HG03469 (cell line): ENCODE measurements around the gene LARGE1.

Experiments used
- ATAC-seq: cut with Tn5 transposase; IDR thresholded peaks from one replicate; pipeline ENCODE4 v1.9.1; 2021; ENCODE audit warnings: mild to moderate bottlenecking, moderate library complexity, moderate number of reproducible peaks; ENCODE audit not compliant: unreplicated experiment

LARGE1 gene

DNA sequence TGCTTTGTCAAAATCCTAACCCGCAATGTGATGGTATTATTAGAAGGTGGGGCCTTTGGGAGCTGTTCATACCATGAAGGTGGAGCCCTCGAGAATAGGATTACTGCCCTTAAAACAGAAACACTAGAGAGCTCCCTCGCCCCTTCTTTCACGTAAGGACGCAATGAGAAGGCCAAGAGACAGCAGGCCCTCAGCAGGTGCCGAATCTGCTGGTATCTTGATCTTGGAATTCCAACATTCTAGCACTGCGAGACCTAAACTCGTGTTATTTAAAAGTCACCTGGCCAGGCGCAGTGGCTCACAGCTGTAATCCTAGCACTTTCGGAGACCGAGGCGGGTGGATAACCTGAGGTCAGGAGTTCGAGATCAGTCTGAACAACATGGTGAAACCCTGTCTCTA, 33.1 kb downstream of the LARGE1 start:
- no peak for ATAC-seq

- ATAC-seq: no peak
Measured at GRCh38 chr22:33886696-33887095, 33.6 kb downstream of the LARGE1 start.

GRCh38 chr22:33884829-33885228, 35.4 kb downstream of the LARGE1 start:
- no peak for ATAC-seq

- no peak for ATAC-seq
Measured at GRCh38 chr22:33883961-33884808, 36.1 kb downstream of the LARGE1 start.

DNA sequence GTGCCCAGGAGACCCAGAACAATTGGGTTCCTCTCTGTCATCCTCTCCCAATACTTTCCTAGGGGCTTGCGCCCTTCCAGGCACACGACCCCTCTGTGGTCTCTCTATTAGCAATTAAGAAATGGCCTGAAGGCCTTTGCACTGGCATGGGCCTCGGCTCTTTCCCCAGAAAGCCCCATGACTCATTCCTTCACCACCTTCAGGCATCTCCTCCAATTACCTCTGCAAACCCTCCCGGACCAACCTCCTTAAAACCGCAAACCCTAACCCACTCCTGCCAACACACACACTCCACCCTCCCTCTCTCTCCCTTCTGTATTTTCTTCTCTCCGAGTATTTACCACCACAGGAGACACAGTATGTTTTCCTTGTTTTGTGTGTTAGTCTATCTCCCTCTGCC, 36.7 kb downstream of the LARGE1 start:
- no peak for ATAC-seq

- no peak for ATAC-seq
Measured at GRCh38 chr22:33882991-33883390, 37.3 kb downstream of the LARGE1 start.

DNA sequence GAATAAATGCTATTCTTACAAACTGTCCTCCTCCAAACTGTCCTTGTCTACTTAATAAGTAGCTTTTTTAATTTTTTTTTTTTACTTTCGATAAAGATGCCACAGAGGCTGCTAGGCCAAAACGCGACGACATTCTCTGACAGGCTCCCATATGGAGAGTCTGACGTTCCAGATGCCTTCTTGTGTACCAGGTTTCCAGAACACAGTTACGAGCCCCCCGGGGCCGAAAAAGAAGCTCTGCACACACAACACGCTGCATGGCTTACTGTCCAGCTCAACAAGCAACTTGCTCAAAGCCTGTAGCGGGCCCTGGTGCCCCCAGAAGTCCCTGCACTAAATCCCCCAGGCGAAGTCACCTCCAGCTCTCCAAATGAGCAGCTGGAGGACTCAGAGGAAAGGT, 39.3 kb downstream of the LARGE1 start:
- no peak for ATAC-seq

GRCh38 chr22:33879796-33880195, 40.5 kb downstream of the LARGE1 start:
- ATAC-seq: no peak

- no peak for ATAC-seq
Measured at GRCh38 chr22:33875316-33875715, 45.0 kb downstream of the LARGE1 start.

- no peak for ATAC-seq
Measured at GRCh38 chr22:33874206-33874605, 46.1 kb downstream of the LARGE1 start.

- ATAC-seq: no peak
Measured at GRCh38 chr22:33873666-33874065, 46.6 kb downstream of the LARGE1 start.

- no peak for ATAC-seq
Measured at GRCh38 chr22:33873186-33873585, 47.1 kb downstream of the LARGE1 start.

GRCh38 chr22:33871935-33872334, 48.3 kb downstream of the LARGE1 start:
- ATAC-seq: no peak

- ATAC-seq: no peak
Measured at GRCh38 chr22:33869946-33870345, 50.3 kb downstream of the LARGE1 start.

GRCh38 chr22:33867971-33868370, 52.3 kb downstream of the LARGE1 start:
- ATAC-seq: no peak

DNA sequence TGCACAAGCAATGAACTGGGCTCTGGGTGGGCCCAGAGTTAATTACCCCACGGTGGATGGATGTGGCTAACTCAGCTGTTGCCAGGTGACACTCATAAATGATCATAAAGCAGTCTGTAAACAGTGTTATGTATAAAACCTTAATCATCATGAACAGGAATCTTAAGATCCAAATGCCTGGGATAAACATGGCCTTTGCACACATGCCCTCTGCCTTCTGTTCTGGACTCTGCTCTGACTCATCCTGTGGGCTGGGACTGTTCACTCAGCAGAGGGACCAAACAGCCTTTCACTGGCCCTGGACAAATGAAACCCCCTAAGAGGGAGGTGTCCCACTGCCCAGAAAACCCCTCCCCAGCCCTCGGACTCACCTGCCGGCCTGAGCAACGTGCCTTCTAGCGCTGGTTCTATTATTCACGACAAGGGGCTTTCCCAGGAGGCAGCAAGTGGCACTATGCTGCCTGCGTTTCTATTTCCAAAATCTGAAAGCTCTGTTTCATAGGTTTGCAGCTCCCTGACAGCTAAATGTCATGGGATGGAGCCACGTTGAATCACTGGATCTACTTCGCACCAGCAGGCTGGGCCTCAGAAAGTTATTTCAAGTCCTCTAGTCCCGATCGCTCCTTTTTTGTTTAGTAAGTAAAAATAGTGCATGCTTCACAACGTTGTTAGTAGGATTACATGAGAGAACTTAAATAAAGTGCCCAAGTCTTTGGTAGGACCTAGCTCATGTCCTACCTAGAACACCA, 53.0 kb downstream of the LARGE1 start:
- ATAC-seq: no peak

- ATAC-seq: no peak
Measured at GRCh38 chr22:33866511-33866910, 53.8 kb downstream of the LARGE1 start.

DNA sequence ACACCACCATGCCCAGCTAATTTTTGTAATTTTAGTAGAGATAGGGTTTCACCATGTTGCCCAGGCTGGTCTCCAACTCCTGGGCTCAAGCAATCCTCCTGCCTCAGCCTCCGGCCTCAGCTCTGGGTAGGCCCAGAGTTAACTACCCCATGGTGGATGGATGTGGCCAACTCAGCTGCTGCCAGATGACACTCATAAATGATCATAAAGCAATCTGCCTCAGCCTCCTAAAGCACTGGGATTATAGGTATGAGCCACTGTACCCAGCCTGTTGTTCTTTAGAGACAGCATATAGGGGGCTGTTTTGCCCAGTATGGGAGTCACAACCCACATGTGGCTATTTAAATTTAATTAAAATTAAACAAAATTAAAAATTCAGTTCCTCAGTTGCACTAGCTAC, 54.3 kb downstream of the LARGE1 start:
- ATAC-seq: no peak

GRCh38 chr22:33865248-33865647, 55.0 kb downstream of the LARGE1 start:
- ATAC-seq: no peak

DNA sequence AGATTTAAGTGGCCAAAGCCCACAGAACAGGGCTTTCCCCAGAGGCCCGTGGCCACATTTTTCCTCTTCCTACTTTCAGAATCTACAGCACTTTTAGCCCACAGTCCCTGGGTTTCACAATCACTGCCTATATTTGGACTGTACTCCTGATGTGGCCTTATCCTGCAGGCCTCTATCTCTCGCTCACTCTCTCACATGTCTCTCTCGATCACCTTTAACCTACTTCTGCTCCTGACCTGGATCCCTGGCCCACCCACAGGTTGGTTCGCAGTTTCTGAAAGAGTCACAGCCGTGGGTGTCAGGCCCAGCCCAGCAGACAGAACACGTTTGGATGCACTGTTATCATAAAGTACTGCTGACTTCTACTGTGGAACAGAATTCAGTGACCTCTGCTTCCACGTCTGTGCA, 55.5 kb downstream of the LARGE1 start:
- no peak for ATAC-seq

DNA sequence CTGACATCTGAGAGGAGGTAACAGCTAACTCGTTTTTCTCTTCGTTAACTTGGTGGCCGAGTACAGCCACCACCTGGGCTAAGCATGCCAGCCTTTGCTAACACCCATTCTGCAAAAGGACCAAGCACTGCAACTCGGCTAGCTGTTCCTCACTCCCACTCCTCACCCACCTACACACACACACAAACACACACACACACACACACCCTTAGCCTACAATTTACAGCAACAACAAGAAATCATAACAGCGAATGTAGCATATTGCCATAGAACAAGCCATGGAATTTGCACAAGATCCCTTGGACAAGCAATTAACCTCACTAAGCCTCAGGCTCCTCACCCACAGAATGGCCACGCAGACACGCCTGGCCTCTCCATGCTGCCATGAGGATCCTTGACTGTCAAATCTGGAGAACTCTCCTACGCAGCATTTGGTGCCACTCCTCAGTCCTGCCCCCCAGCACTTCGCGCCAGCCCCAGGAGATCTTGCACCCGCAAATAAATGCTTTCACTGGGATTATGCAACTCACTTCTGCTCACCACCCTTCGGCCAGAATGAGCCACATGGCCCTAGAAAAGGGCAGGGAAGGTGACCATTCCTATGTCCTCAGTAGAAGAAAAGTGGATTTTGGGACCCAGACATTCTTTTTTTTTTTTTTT, 58.9 kb downstream of the LARGE1 start:
- no peak for ATAC-seq

DNA sequence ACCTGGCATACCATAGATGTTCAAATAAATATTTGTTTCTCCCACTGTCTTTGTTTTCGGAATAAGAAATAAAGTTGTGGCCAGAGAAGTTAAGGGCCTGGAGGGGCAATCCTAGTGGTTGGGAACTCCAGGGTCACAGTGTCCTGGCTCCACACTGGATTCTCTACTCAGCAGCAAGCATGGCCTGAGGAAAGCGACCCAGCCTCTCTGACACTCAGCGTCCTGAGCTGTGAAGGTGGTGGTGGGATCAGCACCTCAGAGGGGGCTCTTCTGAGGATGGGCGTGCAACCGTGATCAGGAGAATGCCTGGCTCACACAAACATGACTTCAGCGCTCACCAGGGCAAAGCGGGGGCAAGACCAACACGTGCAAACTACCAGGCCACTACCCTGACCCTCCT, 59.9 kb downstream of the LARGE1 start:
- ATAC-seq: no peak
